MM.1S (cell line): ENCODE measurements around the gene RGS19.
A peak's percentile ranks its signal among the peaks of the same experiment; 100 is the strongest.

Experiments
- DNase-seq: peaks from one replicate; pipeline ENCODE4 v3.0.0-alpha.2; 2015
- H2AFZ ChIP-seq: fragments of 300-600 bp; sonication (generic); 2 replicates; pipeline ENCODE4 v1.6.0; 2016; ENCODE audit warnings: antibody characterized with exemption, low read length
- H3F3A ChIP-seq: fragments of 300-600 bp; sonication (generic); 2 replicates; pipeline ENCODE4 v1.6.1; 2016; ENCODE audit warnings: mild to moderate bottlenecking, antibody characterized with exemption, low read length, moderate library complexity, mixed read lengths; ENCODE audit not compliant: insufficient read depth
- H3K27ac ChIP-seq: fragments of 300-600 bp; sonication (generic); 2 replicates; pipeline ENCODE4 v1.5.1; 2016; ENCODE audit warnings: mild to moderate bottlenecking, low read length
- H3K27me3 ChIP-seq: fragments of 300-600 bp; sonication (generic); replicated peaks from 2 replicates; pipeline ENCODE4 v1.6.0; 2016; ENCODE audit warnings: low read length; ENCODE audit not compliant: insufficient read depth
- H3K36me3 ChIP-seq: fragments of 300-600 bp; sonication (generic); replicated peaks from 2 replicates; pipeline ENCODE4 v1.6.1; 2016; ENCODE audit warnings: mild to moderate bottlenecking, low read length, mixed read lengths; ENCODE audit not compliant: insufficient read depth
- H3K4me1 ChIP-seq: fragments of 300-600 bp; sonication (generic); 2 replicates; pipeline ENCODE4 v1.6.1; 2016; ENCODE audit warnings: low read length, mixed read lengths
- H3K4me2 ChIP-seq: fragments of 300-600 bp; sonication (generic); 2 replicates; pipeline ENCODE4 v1.6.0; 2016; ENCODE audit warnings: low read depth, low read length
- H3K4me3 ChIP-seq: fragments of 300-600 bp; sonication (generic); 2 replicates; pipeline ENCODE4 v1.5.1; 2016; ENCODE audit warnings: low read length, mixed read lengths
- H3K79me2 ChIP-seq: fragments of 300-600 bp; sonication (generic); 2 replicates; pipeline ENCODE4 v1.6.1; 2016; ENCODE audit warnings: mixed run types, low read length, mixed read lengths
- H3K9ac ChIP-seq: fragments of 300-600 bp; sonication (generic); 2 replicates; pipeline ENCODE4 v1.6.1; 2016; ENCODE audit warnings: low read length, mixed read lengths
- H3K9me2 ChIP-seq: fragments of 300-600 bp; sonication (generic); replicated peaks from 2 replicates; pipeline ENCODE4 v1.6.1; 2016; ENCODE audit warnings: mild to moderate bottlenecking, low read length, mixed read lengths; ENCODE audit not compliant: insufficient read depth
- H3K9me3 ChIP-seq: fragments of 300-600 bp; sonication (generic); replicated peaks from 2 replicates; pipeline ENCODE4 v1.6.1; 2016; ENCODE audit warnings: mild to moderate bottlenecking, low read length, mixed read lengths; ENCODE audit not compliant: insufficient read depth
- H4K20me1 ChIP-seq: fragments of 300-600 bp; sonication (generic); 2 replicates; pipeline ENCODE4 v1.6.1; 2016; ENCODE audit warnings: mild to moderate bottlenecking, low read length, moderate library complexity, mixed read lengths; ENCODE audit not compliant: insufficient read depth
- EZH2 ChIP-seq: fragments of 300-600 bp; sonication (generic); optimal IDR thresholded peaks from 2 replicates; pipeline ENCODE3; 2017; ENCODE audit warnings: low read depth, mild to moderate bottlenecking, antibody characterized with exemption, low read length, mixed read lengths
- EZH2phosphoT487 ChIP-seq: fragments of 300-600 bp; sonication (generic); IDR thresholded peaks from 2 replicates; pipeline ENCODE4 v1.6.1; 2018; ENCODE audit warnings: antibody characterized with exemption, low read length
- TF ChIP-seq, protein P1 (sequence below): fragments of 300-600 bp; sonication (generic); IDR thresholded peaks from 2 replicates; pipeline ENCODE4 v1.5.1; 2016; ENCODE audit warnings: antibody characterized with exemption, low read length, mixed read lengths

RGS19 gene

DNA sequence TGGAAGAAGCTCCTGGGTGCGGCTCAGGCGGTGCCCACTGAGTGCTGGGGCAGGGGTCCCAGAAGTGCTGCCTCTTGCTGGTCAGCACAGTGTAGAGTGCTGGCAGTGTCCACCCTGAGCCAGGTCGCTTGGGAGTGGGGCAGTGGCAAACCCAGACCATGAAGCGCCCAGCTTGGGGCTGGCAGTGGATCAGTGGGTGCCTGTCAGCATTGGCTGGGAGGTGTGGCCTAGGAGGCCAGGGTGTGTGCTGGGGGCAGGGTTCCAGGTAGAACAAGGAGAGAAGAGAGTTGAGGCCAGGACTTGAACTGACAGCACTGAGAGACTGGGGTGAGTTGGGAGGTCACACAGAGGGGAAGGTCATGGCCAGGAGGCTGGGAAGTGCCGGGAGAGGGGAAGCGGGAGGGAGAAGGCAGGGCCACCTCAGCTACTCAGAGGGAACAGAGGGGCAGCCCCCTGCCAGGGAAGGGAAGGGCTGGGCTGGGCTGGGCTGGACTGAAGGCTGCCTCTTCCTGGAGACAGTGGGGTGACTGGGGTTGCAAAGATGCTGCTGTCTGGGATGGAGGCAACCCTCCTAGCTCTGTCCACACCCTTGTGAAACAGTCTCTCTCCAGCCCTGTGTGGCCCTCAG, 12.2 kb downstream of the RGS19 start:
- no peak overlapping the region for H2AFZ ChIP-seq
- H3K36me3 ChIP-seq: no peaks in the 10 kb centered on the region
- H3K4me3 ChIP-seq: no peak overlapping the region
- H3K4me2 ChIP-seq: peak overlapping the region; percentile 77
- no peak for TF ChIP-seq EZH2phosphoT487
- TF ChIP-seq, protein P1, sequence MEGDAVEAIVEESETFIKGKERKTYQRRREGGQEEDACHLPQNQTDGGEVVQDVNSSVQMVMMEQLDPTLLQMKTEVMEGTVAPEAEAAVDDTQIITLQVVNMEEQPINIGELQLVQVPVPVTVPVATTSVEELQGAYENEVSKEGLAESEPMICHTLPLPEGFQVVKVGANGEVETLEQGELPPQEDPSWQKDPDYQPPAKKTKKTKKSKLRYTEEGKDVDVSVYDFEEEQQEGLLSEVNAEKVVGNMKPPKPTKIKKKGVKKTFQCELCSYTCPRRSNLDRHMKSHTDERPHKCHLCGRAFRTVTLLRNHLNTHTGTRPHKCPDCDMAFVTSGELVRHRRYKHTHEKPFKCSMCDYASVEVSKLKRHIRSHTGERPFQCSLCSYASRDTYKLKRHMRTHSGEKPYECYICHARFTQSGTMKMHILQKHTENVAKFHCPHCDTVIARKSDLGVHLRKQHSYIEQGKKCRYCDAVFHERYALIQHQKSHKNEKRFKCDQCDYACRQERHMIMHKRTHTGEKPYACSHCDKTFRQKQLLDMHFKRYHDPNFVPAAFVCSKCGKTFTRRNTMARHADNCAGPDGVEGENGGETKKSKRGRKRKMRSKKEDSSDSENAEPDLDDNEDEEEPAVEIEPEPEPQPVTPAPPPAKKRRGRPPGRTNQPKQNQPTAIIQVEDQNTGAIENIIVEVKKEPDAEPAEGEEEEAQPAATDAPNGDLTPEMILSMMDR: no peak
- TF ChIP-seq EZH2: no peak
- DNase-seq: no peak
- H3K27ac ChIP-seq: no peak overlapping the region
- H3F3A ChIP-seq: peaks cover 11% of the 10 kb centered on the region
- no peaks in the 10 kb centered on the region for H3K27me3 ChIP-seq
- H3K79me2 ChIP-seq: no peaks in the 10 kb centered on the region
- H4K20me1 ChIP-seq: no peaks in the 10 kb centered on the region
- no peak overlapping the region for H3K9ac ChIP-seq
- H3K9me2 ChIP-seq: no peaks in the 10 kb centered on the region
- peaks cover 37% of the 10 kb centered on the region for H3K4me1 ChIP-seq
- H3K9me3 ChIP-seq: no peaks in the 10 kb centered on the region

DNA sequence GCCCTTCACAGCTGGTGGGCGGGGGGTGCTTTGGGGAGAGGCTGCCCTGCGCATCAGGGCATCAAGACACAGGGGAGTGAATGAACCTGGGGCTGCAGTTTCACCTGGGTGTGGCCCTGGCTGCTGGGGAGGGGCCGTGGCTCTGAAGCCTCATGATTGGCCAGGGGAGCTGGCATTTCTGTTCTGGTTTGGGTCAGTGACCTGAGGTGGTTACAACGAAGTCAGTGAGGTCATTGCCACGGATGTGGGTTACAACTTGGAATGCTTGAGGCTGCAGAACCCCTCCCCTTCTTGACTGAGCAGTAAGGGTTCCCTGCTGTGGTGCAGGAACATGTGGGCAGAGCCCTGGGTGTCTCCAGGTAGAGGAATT, 13.4 kb downstream of the RGS19 start:
- H3K27ac ChIP-seq: peak overlapping the region; percentile 84; the same call in 1 of the 2 replicates
- peak; percentile 95 for DNase-seq

DNA sequence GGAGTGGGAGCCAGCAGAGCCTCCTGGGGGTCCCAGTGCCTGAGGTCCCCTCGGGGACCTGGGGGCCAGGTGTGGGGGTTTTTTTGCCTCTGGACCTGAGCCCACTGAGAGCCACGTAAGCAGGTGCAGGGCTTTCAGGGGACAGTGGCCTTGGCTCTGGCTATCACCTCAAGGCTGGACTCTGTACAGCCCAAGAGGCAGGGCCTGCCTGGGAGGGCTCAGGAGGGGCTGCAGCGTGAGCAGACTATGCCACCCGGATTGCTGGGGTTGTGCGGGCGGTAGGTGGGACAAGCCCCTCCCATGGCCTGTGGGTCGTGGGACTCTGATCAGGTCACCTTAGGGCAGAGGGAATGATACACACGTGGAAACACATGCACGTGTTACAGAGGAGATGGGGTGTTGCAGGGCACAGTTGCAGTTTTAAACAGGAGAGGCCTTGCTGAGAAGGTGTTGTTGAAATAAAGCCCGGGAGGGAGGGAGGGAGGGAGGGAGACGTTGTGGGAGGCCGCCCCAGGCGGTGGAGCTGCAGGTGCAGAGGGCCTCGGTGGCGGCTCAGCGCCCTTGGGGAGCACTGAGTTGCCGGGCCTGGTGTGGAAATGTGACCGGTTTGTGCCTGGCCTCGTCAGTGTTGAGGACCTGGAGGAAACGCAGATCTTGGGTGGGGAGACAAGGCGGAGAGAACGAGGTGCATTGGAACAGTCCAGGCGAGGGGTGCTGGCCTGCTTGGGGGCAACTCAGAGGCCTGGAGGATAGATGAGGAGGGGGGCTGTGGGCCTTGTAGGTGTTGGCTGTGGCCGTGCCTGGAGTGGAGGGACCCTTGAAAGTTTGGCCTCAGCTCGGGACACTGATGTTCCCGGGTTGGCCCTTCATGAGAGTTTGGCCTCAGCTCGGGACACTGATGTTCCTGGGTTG, 14.0 kb downstream of the RGS19 start:
- Histone ChIP-seq H3K27me3 (peaks cover 2% of the 10 kb centered on the region; the same call in 1 of the 2 replicates), H3K9me3 (no peaks in the 10 kb centered on the region), H3K36me3 (no peaks in the 10 kb centered on the region), H3K4me3 (no peak overlapping the region), H3K4me1 (peaks cover 38% of the 10 kb centered on the region), H3F3A (peaks cover 11% of the 10 kb centered on the region), H2AFZ (no peak overlapping the region), H3K4me2 (peak overlapping the region; percentile 77; the same call in 1 of the 2 replicates), H3K9ac (peak overlapping the region; percentile 49; the same call in 1 of the 2 replicates), H4K20me1 (no peaks in the 10 kb centered on the region), H3K27ac (peak overlapping the region; percentile 84), H3K79me2 (no peaks in the 10 kb centered on the region), H3K9me2 (no peaks in the 10 kb centered on the region)
- TF ChIP-seq, protein P1: no peak
- peak; percentile 56 for DNase-seq

More for the DNA sequence above, 13.4 kb downstream of the RGS19 start:
- H3F3A ChIP-seq: peaks cover 11% of the 10 kb centered on the region
- H3K9me2 ChIP-seq: no peaks in the 10 kb centered on the region
- H3K9ac ChIP-seq: peak overlapping the region; percentile 49; the same call in 1 of the 2 replicates
- no peak for TF ChIP-seq EZH2
- TF ChIP-seq, protein P1: no peak
- TF ChIP-seq EZH2phosphoT487: no peak
- no peaks in the 10 kb centered on the region for H3K36me3 ChIP-seq
- no peaks in the 10 kb centered on the region for H3K9me3 ChIP-seq
- peak overlapping the region; percentile 16; the same call in 1 of the 2 replicates for H3K4me3 ChIP-seq
- H3K27me3 ChIP-seq: no peaks in the 10 kb centered on the region
- no peaks in the 10 kb centered on the region for H4K20me1 ChIP-seq
- peak overlapping the region; percentile 77 for H3K4me2 ChIP-seq
- peaks cover 38% of the 10 kb centered on the region for H3K4me1 ChIP-seq
- H3K79me2 ChIP-seq: no peaks in the 10 kb centered on the region
- no peak overlapping the region for H2AFZ ChIP-seq
